GM10266 (cell line): Measurements from ENCODE around the gene CMPK2.

ENCODE experiments used
- DNase-seq: peaks from one replicate; pipeline ENCODE4 v3.0.0; 2012; ENCODE audit errors: extremely low spot score
- TF ChIP-seq, protein P1 (sequence below): IDR thresholded peaks from 2 replicates; pipeline ENCODE4 v1.5.1; 2012; ENCODE audit warnings: mild to moderate bottlenecking, low read depth; ENCODE audit not compliant: control insufficient read depth, insufficient read depth; ENCODE audit errors: missing control alignments

Gene CMPK2

DNA sequence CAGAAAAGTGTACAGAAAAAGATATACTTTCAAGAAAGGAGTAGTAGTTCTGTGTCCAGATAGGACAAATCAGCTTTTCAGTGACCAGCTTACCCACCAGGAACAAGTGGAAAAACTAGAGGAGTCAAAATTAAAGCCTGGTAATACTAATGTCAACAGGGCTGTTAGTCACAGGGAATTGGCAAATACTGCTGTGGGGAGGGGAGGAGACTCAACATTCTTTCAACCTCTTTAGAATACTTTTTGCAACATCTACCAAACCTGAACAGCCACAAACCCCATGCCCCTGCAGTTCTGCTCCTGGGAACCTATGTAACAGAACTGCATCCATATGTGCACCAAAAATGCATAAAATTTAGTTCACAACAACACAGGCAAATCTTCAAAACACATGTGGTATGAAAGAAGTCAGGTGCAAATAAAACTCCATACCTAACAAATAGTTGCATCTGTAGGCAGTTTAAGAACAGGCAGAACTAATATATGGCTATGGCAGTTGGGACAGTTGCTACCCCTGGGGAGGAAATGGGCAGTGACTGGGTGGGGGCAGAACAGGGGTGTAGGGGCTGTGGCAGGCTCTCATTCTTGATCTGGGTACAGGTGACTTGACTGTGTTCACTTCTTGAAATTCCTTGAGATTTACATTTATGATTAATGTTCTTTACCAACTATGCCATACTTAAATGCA, 9.7 kb downstream of the CMPK2 start:
- TF ChIP-seq, protein P1, sequence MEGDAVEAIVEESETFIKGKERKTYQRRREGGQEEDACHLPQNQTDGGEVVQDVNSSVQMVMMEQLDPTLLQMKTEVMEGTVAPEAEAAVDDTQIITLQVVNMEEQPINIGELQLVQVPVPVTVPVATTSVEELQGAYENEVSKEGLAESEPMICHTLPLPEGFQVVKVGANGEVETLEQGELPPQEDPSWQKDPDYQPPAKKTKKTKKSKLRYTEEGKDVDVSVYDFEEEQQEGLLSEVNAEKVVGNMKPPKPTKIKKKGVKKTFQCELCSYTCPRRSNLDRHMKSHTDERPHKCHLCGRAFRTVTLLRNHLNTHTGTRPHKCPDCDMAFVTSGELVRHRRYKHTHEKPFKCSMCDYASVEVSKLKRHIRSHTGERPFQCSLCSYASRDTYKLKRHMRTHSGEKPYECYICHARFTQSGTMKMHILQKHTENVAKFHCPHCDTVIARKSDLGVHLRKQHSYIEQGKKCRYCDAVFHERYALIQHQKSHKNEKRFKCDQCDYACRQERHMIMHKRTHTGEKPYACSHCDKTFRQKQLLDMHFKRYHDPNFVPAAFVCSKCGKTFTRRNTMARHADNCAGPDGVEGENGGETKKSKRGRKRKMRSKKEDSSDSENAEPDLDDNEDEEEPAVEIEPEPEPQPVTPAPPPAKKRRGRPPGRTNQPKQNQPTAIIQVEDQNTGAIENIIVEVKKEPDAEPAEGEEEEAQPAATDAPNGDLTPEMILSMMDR, result no peak
- no peak for DNase-seq

DNA sequence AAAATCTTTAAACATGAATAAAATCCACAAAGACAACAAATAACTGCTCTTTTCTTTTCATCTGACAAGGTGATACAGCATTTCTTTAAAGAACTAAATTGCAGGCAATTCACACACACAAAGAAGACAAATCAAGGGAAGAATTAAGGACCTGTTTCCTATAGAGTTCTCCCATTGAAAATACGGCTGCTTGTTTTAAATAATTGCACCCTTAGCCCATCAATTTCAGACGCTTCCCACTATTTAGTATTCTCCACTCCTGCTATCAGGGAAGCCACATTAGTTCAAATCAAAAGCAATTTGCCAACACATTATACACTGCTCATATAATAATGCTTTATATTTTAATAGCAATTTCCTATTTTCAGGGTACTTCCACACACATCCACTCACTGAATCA, 11.3 kb downstream of the CMPK2 start:
- no peak for DNase-seq
- TF ChIP-seq, protein P1, result no peak

DNA sequence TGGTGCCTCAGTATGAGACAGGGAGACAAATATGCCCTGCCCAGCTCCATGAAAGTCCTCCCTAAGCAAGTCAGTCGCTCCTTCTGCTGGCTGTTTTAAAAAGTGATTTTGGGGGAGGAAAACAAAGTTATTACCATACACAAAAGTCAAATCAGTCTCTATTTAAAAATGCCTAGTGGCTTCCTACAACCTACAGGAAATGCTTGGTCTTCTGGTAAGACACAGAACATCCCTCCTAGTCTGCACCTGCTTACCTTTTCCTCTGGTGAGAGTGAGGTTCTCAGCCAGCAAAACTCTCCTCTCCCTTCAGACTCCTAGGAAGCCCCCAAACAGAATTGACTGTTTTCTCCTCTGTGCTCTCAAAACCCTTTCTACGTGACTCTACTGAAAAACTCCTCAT, 13.5 kb downstream of the CMPK2 start:
- TF ChIP-seq, protein P1, result no peak
- DNase-seq, result no peak

DNA sequence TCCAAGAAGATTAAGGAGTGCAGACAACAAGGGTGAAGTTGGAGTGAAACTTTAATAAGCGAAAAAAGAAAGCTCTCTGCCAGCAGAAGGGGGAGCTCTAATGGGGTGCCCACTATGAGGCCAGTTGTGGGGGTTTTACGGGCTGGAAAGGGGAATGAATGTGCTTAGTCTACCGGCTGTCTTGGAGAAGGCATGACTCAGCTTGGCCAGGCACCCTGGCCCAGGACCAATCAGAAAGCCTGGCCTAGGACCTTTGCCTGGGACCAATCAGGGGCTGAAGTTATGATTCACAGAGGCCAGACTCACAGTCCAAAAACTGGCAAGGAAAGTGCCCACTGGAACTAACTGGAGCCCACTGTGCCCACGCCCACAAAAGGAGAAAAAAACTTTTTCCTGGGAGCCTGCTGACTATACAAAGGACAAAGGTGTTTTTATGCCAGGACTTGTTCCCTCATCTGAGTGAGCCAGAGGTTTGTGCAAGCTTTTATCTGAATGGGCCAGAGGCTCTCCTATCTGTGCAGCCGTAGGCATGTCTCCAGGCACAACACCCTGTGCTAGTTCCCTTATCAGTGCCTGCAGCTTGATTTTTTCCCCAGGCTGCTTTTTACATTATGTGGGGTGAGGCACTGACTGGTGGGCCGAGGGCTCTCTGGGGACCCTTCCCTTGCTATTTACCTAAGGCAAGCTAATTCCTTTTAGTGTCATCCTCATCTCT, 18.6 kb downstream of the CMPK2 start:
- TF ChIP-seq, protein P1, result no peak
- no peak for DNase-seq

DNA sequence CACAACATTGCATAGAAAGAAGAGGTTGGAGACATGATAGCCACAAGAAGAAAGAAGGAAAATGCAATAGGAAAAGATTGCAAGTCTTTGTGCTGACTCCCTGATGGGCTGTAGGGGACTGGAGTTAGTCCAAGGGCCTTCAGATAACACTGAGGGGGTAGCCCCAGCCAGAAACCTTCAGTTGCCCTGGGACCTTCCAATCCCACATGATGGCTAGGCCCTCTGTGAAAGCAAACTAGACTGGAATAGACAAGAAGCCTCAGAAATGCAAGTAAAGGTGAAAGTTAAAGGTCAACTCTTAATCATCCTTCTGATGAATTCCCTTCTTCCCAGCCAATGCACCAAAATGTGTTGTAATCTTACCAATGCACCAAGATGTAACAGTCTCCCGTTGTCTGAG, 19.2 kb downstream of the CMPK2 start:
- DNase-seq, result no peak
- TF ChIP-seq, protein P1, result no peak

DNA sequence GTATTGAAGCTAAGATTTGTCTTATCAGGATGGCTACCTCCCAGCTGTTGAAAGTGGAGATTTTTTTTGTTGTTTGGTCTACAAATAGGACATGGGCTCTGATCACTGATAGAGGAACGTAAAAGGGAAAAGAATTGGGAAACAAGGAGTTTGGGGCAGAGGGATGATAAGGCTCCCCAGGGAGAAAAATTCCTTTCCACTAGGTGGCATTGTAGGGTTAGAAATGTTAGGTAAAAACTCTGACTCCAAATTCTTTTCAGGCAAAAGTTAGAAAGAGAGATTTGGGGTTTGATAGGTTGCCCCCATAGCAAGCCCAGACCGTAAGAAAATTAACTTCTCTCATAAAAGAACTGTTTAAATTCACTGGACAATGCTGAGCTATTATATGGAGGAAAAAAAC, 19.8 kb downstream of the CMPK2 start:
- no peak for DNase-seq
- TF ChIP-seq, protein P1, result no peak

DNA sequence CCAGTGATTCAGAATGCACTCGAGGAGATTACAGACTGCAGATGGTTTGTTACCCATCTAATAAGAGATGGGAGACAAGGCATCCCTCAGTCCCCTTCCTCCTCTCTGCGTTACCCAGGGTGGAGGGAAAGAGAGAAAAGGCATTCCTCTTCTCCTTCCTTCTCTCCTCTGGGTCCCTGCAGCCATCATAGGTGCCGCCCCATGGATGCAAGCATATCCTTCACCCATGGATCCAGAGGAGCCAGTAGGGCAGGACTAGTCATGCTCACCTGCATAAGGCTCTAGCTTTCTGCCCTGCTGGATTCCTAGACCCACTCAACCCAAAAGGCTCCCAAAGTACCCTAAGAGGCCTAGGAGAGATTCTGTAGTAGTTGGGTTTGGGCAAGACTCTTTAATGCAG, 20.4 kb downstream of the CMPK2 start:
- DNase-seq, result no peak
- TF ChIP-seq, protein P1, result no peak
